ENCODE measurements around the gene ANKRD53. TPM values are rescaled to one million over a fixed set of nuclear protein-coding genes. Genes with fewer than 3 reads are reported as not detected.

Gene ANKRD53
- under 1 TPM; 0.36 to 0.74 TPM for total RNA-seq

DNA sequence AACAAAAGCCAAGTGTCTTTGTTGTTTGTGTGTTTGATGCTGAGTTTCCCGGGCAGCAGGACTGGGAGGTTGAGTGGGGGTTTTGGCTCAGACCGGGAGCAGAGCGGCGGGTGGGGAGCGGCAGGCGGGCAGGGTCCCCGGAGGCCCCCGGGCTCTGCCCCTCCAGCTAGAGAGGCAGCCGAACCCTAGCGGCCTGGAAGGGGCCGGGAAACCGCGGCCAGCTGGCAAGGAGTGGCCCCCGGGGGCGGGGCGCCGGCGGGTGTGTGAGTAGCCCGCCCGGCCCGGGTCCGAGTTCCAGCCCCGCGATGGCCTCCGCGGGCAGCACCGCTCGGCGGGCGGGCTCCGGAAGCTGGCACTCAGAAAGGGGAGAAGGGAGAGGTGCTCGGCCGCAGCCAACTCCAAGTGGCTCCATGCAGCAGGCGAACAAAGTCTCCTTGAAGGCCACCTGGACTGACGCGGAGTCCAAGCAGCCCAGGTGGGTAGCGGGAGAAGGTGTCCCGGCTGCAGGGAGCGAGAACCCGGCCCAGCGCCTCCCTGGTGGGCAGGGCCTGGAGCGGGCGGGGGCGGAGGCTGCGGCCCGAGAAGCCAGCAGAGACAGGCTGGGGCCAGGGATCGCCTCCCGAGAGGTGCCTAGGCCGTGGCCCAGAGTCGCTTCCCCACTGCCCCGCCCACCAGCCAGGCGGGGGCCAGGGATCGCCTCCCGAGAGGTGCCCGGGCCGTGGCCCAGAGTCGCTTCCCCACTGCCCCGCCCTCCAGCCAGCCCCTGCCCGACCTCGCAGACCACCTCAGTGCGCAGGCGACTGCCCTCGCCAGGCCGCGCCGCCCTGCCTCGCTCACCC lies at the start of gene ANKRD53:
ANKRD53 (plus strand) TSS at position 290 of the 839 bp plus-strand sequence; CDS start at position 306, 16 bp downstream.
- intact Hi-C loops (cut with DNase I) = no loop called here
- no peak for TF ChIP-seq POLR2A (IDR thresholded peaks at IDR 0.05)
- TF ChIP-seq CTCF (IDR thresholded peaks at IDR 0.05) = peak in 1 of 4 experiments; percentile 4
- DNase-seq (ENCODE audit: low spot score) = peak; percentile 33

DNA sequence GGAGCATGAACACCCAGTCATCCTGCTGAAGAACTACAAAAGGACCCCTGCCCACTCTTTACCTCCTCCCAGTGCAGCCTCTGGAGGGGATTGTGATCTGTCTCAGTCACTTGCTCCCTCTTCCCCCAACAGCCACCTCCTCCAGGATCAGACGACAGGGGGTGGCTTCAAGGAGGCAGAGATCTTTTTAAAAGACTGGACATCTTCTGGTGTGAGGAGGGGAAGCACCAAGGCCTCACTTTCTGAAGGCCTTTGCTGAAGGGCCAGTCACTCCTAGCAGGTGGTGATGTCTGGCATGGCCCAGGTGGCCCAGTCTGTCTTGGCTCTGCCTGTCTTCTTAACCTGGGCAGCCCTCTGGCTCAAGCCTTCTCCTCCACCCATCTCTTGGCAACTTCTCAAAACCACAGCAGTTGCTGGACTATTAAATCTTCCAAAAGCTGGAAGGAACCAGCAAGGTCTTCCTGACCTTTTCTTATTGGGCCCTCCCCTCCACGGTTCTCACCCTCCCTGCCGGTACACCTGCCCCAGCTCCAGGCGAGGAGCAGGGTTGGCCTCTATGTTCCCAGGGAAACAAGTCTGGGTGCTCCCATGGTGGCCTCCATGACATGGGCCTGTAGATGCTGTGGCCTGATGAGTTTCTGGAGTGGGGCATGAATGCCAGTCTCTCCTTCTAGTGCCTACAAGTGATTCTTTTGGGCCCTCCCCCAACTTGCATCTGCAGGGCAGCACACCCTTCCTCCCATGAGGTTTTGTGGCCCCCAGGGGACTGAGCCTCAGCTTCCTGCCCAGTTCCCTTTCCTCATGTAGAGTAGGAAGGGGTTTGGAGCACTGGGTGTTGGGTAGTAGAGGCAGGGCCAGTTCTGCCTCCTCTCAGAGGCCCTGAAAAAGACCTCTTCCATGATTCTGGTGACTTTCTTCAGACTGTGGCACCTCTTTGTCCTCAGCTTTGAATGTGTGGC lies 47.8 kb upstream of the ANKRD53 start:
- 69% methylated on average over 4 of the region's 4 CpGs for WGBS
- no peaks in the 10 kb centered on the region for H3K27me3 ChIP-seq (replicated peaks; ENCODE audit: insufficient read depth)

More for the DNA sequence above, at the start of gene ANKRD53:
- H3K27me3 ChIP-seq (replicated peaks; ENCODE audit: insufficient read depth) = no peaks in the 10 kb centered on the region
- H3K27ac ChIP-seq = peak within 1 kb of the TSS; percentile 80 to 86
- H3K4me3 ChIP-seq = peak within 1 kb of the TSS; percentile 43 to 46
- 2% methylated on average over 50 of the region's 67 CpGs for whole genome bisulfite sequencing
- no peaks in the 10 kb centered on the region for H3K9me3 ChIP-seq
- H3K36me3 ChIP-seq = no peaks in the 10 kb centered on the region
- H3K4me1 ChIP-seq (replicated peaks) = no peaks in the 10 kb centered on the region

GRCh38 chr2:70931376-70932000 lies 46.9 kb upstream of the ANKRD53 start:
- intact Hi-C loops (cut with DNase I) = no loop called here
- Histone ChIP-seq H3K27ac (no peak overlapping the region), H3K36me3 (no peaks in the 10 kb centered on the region), H3K9me3 (no peaks in the 10 kb centered on the region), H3K4me1 (replicated peaks) (no peaks in the 10 kb centered on the region), H3K4me3 (no peak overlapping the region), H3K27me3 (replicated peaks; ENCODE audit: insufficient read depth) (no peaks in the 10 kb centered on the region)
- TF ChIP-seq POLR2A (IDR thresholded peaks at IDR 0.05) = no peak
- no peak for TF ChIP-seq CTCF (IDR thresholded peaks at IDR 0.05)
- no peak for TF ChIP-seq POLR2AphosphoS5 (IDR thresholded peaks at IDR 0.05)
- DNase-seq (ENCODE audit: low spot score) = no peak
- 67% methylated on average over 9 of the region's 9 CpGs for WGBS

More for the DNA sequence above, 47.8 kb upstream of the ANKRD53 start:
- TF ChIP-seq CTCF (IDR thresholded peaks at IDR 0.05) = no peak
- TF ChIP-seq POLR2AphosphoS5 (IDR thresholded peaks at IDR 0.05) = no peak
- no peak for TF ChIP-seq POLR2A (IDR thresholded peaks at IDR 0.05)
- intact Hi-C loops (cut with DNase I) = no loop called here
- Histone ChIP-seq H3K4me3 (no peak overlapping the region), H3K36me3 (no peaks in the 10 kb centered on the region), H3K27ac (no peak overlapping the region), H3K4me1 (replicated peaks) (no peaks in the 10 kb centered on the region), H3K9me3 (no peaks in the 10 kb centered on the region)
- no peak for DNase-seq (ENCODE audit: low spot score)

DNA sequence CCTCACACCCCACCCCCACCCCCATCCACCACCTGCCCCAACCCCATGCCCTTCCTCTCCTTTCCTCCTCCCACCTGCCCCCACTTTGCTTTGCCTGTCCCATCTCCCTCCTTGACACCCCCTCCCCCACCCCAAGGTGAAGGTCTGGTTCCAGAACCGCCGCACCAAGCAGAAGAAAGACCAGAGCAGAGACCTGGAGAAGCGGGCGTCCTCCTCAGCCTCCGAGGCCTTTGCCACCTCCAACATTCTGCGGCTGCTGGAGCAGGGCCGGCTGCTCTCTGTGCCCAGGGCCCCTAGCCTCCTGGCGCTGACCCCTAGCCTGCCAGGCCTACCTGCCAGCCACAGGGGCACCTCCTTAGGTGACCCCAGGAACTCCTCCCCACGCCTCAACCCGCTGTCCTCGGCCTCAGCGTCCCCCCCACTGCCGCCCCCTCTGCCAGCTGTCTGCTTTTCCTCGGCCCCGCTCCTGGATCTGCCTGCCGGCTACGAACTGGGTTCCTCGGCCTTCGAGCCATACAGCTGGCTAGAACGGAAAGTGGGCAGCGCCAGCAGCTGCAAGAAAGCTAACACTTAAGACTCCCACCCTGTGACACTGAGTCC lies 45.7 kb upstream of the ANKRD53 start:
- WGBS = 95% methylated on average over 21 of the region's 21 CpGs
- TF ChIP-seq CTCF (IDR thresholded peaks at IDR 0.05) (no peak), POLR2A (IDR thresholded peaks at IDR 0.05) (no peak), POLR2AphosphoS5 (IDR thresholded peaks at IDR 0.05) (no peak)
- intact Hi-C loops (cut with DNase I) = no loop called here
- H3K27me3 ChIP-seq (replicated peaks; ENCODE audit: insufficient read depth) = no peaks in the 10 kb centered on the region
- H3K27ac ChIP-seq = no peak overlapping the region
- H3K9me3 ChIP-seq = no peaks in the 10 kb centered on the region
- H3K4me3 ChIP-seq = no peak overlapping the region
- no peaks in the 10 kb centered on the region for H3K36me3 ChIP-seq
- no peaks in the 10 kb centered on the region for H3K4me1 ChIP-seq (replicated peaks)
- no peak for DNase-seq (ENCODE audit: low spot score)
